ENCODE results near the gene DDC.

The DDC gene

DNA sequence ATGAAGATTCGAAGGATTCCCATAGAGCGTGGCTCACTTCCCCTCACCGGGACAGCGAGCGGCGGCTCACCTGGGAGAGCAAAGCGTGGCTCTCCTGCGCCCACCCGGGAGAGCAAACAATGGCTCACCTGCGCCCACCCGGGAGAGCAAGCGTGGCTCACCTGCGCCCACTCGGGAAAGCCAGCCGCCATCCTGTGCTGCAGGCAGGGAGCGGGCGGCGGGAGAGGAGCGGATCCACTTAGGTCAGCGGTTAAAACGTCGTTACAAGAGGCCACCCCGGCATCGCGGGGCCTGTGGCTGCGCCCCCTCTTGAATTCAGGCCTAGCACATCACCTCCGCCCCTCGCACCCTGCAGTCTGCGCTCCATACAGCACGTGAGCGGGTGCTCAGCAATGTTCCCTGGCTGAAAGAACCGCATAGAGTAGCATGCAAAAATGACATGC is 114.6 kb downstream of the DDC start:
- in situ Hi-C loops (cut with MboI; ENCODE audit: low sequenced_read_pairs, unreplicated experiment) = loop anchor here (25.0 kb wide), 2 partner anchors 212 to 712 kb away; no protein-coding TSS in a partner anchor
- TF ChIP-seq, protein P1, sequence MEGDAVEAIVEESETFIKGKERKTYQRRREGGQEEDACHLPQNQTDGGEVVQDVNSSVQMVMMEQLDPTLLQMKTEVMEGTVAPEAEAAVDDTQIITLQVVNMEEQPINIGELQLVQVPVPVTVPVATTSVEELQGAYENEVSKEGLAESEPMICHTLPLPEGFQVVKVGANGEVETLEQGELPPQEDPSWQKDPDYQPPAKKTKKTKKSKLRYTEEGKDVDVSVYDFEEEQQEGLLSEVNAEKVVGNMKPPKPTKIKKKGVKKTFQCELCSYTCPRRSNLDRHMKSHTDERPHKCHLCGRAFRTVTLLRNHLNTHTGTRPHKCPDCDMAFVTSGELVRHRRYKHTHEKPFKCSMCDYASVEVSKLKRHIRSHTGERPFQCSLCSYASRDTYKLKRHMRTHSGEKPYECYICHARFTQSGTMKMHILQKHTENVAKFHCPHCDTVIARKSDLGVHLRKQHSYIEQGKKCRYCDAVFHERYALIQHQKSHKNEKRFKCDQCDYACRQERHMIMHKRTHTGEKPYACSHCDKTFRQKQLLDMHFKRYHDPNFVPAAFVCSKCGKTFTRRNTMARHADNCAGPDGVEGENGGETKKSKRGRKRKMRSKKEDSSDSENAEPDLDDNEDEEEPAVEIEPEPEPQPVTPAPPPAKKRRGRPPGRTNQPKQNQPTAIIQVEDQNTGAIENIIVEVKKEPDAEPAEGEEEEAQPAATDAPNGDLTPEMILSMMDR (IDR thresholded peaks at IDR 0.05; ENCODE audit: borderline replicate concordance, control extremely low read depth, extremely low read depth, insufficient read depth, missing control alignments) = no peak
- DNase-seq (ENCODE audit: low spot score) = no peak

DNA sequence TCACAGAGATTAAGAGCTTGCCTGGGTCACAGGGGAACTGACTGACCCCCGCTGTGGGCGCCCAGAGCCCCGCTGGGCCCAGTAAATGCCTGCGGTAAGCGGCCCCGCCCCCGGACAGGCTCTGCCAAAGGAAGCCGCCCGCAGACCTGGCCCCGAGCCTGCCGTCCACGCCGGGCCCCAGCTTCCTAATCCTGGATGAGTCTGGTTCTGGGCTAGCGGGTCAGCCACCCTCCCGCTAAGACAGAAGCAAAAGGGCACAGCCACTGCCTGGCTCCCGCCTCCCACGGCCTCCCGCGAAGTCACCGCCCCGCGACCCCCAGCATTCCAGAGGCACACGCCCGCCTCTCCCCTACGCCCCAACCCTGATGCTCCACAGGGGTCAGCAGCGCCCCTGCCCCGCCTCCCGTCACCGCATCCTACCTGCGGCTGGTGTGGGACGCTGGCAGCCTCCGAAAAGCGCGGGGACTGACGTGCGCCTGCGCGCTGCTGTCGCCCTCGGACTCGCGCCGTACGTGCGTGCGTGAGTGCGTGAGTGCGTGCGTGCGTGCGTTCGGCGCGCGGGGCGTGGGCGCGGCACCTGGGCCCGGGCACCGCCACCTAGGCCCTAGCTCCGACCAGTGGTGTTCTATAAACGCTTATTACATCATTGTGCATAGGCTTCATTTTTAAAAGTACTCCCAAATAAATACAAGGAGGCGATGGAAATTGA is 115.2 kb downstream of the DDC start, which contains the start of gene FIGNL1:
TSS of gene FIGNL1 (minus strand) at position 470 of the 709 bp plus-strand sequence. CDS start 3,063 bp downstream, outside the sequence.
- DNase-seq (ENCODE audit: low spot score) = peak; percentile 90
- in situ Hi-C loops (cut with MboI; ENCODE audit: low sequenced_read_pairs, unreplicated experiment) = loop anchor here (25.0 kb wide), 2 partner anchors 212 to 712 kb away; no protein-coding TSS in a partner anchor
- TF ChIP-seq, protein P1 (IDR thresholded peaks at IDR 0.05; ENCODE audit: borderline replicate concordance, control extremely low read depth, extremely low read depth, insufficient read depth, missing control alignments) = peak; percentile 9

DNA sequence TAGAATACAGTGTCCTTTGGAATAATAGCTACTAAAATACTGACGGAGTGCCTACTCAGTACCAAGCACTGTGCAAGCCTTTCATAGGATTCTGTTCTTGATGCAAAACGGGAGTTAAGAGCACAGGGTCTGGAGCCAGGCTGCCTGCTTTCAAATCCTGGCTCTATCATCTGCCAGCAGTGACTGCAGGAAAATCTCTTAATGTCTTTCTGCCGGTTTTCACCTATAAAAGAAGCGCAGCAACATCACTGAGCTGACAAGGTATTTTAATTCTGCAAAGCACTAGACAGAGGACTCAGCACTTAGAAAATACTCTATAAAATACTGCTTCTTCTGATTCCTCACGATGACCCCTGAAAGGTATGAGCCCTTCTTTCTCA is 115.7 kb downstream of the DDC start:
- in situ Hi-C loops (cut with MboI; ENCODE audit: low sequenced_read_pairs, unreplicated experiment) = no loop called here
- no peak for DNase-seq (ENCODE audit: low spot score)
- TF ChIP-seq, protein P1 (IDR thresholded peaks at IDR 0.05; ENCODE audit: borderline replicate concordance, control extremely low read depth, extremely low read depth, insufficient read depth, missing control alignments) = no peak

DNA sequence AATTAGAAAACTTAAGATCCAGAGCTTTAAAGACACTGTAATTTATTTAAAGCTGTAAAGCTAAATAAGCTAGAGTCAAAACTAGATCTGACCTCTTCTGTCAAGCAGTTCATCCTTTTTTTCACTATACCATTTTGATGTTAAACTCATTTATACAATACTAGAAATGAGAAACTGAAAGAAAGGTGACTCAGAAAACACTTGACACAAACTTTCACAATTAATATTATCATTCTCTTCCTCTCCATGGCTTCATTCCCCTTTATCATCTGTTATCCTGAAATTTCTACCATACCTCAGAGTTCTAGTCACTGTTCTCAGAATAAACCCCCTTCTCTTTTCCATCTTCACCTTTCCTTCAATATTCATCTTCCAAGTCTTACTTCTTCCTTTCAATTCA is 116.4 kb downstream of the DDC start:
- peak; percentile 56 for DNase-seq (ENCODE audit: low spot score)
- TF ChIP-seq, protein P1 (IDR thresholded peaks at IDR 0.05; ENCODE audit: borderline replicate concordance, control extremely low read depth, extremely low read depth, insufficient read depth, missing control alignments) = no peak
- in situ Hi-C loops (cut with MboI; ENCODE audit: low sequenced_read_pairs, unreplicated experiment) = no loop called here

DNA sequence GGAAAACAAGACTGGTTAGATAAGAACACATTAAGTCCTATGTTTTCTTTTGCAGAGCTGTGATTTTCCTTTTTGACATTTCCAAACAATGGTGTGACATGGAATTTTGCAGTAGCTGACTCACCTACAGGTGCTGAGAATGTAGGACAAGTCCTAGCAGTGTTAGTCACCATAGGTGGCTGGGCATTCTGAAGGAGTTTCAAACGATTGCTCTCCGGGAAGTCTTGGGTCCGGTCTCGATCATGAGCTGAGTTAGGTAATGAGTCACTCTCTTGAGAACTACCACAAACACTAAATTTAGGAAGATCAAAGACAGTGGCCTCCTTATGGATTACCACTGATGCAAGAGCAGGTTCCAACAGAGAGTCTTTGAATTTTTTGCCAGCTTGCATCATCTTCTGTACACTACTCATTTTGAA is 118.7 kb downstream of the DDC start:
- in situ Hi-C loops (cut with MboI; ENCODE audit: low sequenced_read_pairs, unreplicated experiment) = no loop called here
- DNase-seq (ENCODE audit: low spot score) = no peak
- TF ChIP-seq, protein P1 (IDR thresholded peaks at IDR 0.05; ENCODE audit: borderline replicate concordance, control extremely low read depth, extremely low read depth, insufficient read depth, missing control alignments) = no peak

DNA sequence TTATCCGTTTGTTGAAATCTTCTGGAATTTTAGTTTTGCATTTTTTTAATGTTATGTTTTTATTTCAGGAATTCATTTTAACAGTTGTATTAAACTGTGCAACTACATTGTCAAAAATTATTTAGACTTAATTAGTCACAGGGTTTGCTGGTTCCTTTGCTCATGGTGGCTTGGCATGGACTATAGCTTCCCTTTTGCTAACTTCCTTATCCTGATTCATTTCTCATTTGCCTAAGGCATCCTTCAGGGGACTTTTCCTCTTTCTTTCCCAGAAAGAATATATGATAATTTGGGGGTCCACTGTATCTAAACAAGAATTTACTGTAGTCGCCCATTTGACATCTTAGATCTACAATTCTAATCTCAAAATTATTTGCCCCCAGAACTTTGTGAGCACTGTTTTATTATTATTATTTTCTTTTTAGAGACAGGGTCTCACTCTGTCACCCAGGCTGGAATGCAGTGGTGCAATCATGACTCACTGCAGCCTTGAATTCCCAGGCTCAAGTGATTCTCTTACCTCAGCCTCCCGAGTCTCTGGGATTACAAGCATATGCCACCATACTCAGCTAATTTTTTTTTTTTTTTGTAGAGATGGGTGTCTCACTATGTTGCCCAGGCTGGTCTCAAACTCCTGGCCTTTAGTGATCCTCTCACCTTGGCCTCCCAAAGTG is 128.9 kb downstream of the DDC start:
- TF ChIP-seq, protein P1 (IDR thresholded peaks at IDR 0.05; ENCODE audit: borderline replicate concordance, control extremely low read depth, extremely low read depth, insufficient read depth, missing control alignments) = no peak
- in situ Hi-C loops (cut with MboI; ENCODE audit: low sequenced_read_pairs, unreplicated experiment) = no loop called here
- DNase-seq (ENCODE audit: low spot score) = no peak
